H9 (cell line): ENCODE measurements around the gene PCCA. TPM values are rescaled to one million over a fixed set of nuclear protein-coding genes. Genes with fewer than 3 reads are reported as not detected.
A peak's percentile ranks its signal among the peaks of the same experiment; 100 is the strongest.

Experiments
- DNase-seq: peaks from one replicate; pipeline ENCODE4 v3.0.0-alpha.2; 2017
- H2AFZ ChIP-seq: one replicate; pipeline ENCODE4 v1.6.1; 2013; ENCODE audit warnings: mild to moderate bottlenecking, low read length, control low read depth, moderate library complexity
- H2AK5ac ChIP-seq: 2 replicates; pipeline ENCODE4 v1.6.1; 2013; ENCODE audit warnings: low read length, control low read depth, mixed read lengths; ENCODE audit not compliant: insufficient read length
- H2BK120ac ChIP-seq: one replicate; pipeline ENCODE4 v1.6.1; 2013; ENCODE audit warnings: low read depth, mild to moderate bottlenecking, low read length, control low read depth, inconsistent platforms; ENCODE audit not compliant: poor library complexity, severe bottlenecking
- H2BK12ac ChIP-seq: 2 replicates; pipeline ENCODE4 v1.6.1; 2013; ENCODE audit warnings: low read length, control low read depth, mixed read lengths, low read depth; ENCODE audit not compliant: insufficient read length
- H2BK15ac ChIP-seq: 2 replicates; pipeline ENCODE4 v1.6.1; 2013; ENCODE audit warnings: low read depth, low read length, control low read depth
- H2BK20ac ChIP-seq: one replicate; pipeline ENCODE4 v1.6.1; 2013; ENCODE audit warnings: low read depth, mild to moderate bottlenecking, low read length, control low read depth, inconsistent platforms; ENCODE audit not compliant: poor library complexity, severe bottlenecking
- H2BK5ac ChIP-seq: 2 replicates; pipeline ENCODE4 v1.6.1; 2013; ENCODE audit warnings: low read length, control low read depth, mixed read lengths; ENCODE audit not compliant: insufficient read length
- H3K14ac ChIP-seq: 2 replicates; pipeline ENCODE4 v1.6.1; 2013; ENCODE audit warnings: low read length, control low read depth; ENCODE audit not compliant: insufficient read depth
- H3K18ac ChIP-seq: 2 replicates; pipeline ENCODE4 v1.6.1; 2013; ENCODE audit warnings: low read depth, mild to moderate bottlenecking, mixed read lengths, low read length, control low read depth; ENCODE audit not compliant: insufficient read length
- H3K23ac ChIP-seq: 2 replicates; pipeline ENCODE4 v1.6.1; 2013; ENCODE audit warnings: low read length, control low read depth, mixed read lengths, low read depth; ENCODE audit not compliant: insufficient read length
- H3K23me2 ChIP-seq: 2 replicates; pipeline ENCODE4 v1.6.1; 2013; ENCODE audit warnings: low read depth, mild to moderate bottlenecking, mixed read lengths, low read length, control low read depth; ENCODE audit not compliant: insufficient read length, poor library complexity, severe bottlenecking
- H3K27ac ChIP-seq: 2 replicates; pipeline ENCODE4 v1.5.1; 2013; ENCODE audit warnings: low read length, control low read depth, mixed read lengths, low read depth; ENCODE audit not compliant: insufficient read length
- H3K27me3 ChIP-seq: 2 replicates; pipeline ENCODE4 v1.6.1; 2013; ENCODE audit warnings: low read length, control low read depth, inconsistent platforms; ENCODE audit not compliant: insufficient read depth
- H3K4ac ChIP-seq: 2 replicates; pipeline ENCODE4 v1.6.1; 2013; ENCODE audit warnings: low read depth, mild to moderate bottlenecking, control low read depth, inconsistent platforms, low read length, moderate library complexity
- H3K4me1 ChIP-seq: 2 replicates; pipeline ENCODE4 v1.6.1; 2013; ENCODE audit warnings: low read length, control low read depth, inconsistent platforms; ENCODE audit not compliant: insufficient read depth
- H3K4me2 ChIP-seq: 2 replicates; pipeline ENCODE4 v1.6.1; 2013; ENCODE audit warnings: low read length, control low read depth, mixed read lengths; ENCODE audit not compliant: insufficient read length, insufficient read depth
- H3K56ac ChIP-seq: 2 replicates; pipeline ENCODE4 v1.6.1; 2013; ENCODE audit warnings: low read depth, mild to moderate bottlenecking, mixed read lengths, low read length, control low read depth; ENCODE audit not compliant: insufficient read length
- H3K79me1 ChIP-seq: 2 replicates; pipeline ENCODE4 v1.6.1; 2013; ENCODE audit warnings: low read depth, mild to moderate bottlenecking, moderate library complexity, low read length, control low read depth, inconsistent platforms; ENCODE audit not compliant: insufficient read depth, poor library complexity, severe bottlenecking
- H3K79me2 ChIP-seq: 2 replicates; pipeline ENCODE4 v1.6.1; 2013; ENCODE audit warnings: low read length, control low read depth, inconsistent platforms; ENCODE audit not compliant: insufficient read depth
- H3K9ac ChIP-seq: 2 replicates; pipeline ENCODE4 v1.6.1; 2013; ENCODE audit warnings: low read length, control low read depth, mixed read lengths; ENCODE audit not compliant: insufficient read length; ENCODE audit errors: extremely low read depth
- H3K9me3 ChIP-seq: one replicate; pipeline ENCODE4 v1.6.1; 2013; ENCODE audit warnings: low read depth, low read length, inconsistent platforms; ENCODE audit not compliant: control insufficient read depth
- H3T11ph ChIP-seq: one replicate; pipeline ENCODE4 v1.6.1; 2013; ENCODE audit warnings: mild to moderate bottlenecking, low read length, control low read depth, inconsistent platforms
- H4K20me1 ChIP-seq: one replicate; pipeline ENCODE4 v1.6.1; 2013; ENCODE audit not compliant: control insufficient read depth, insufficient read length, insufficient read depth
- H4K5ac ChIP-seq: 2 replicates; pipeline ENCODE4 v1.6.1; 2013; ENCODE audit warnings: low read depth, mild to moderate bottlenecking, mixed read lengths, low read length, control low read depth; ENCODE audit not compliant: insufficient read length
- H4K8ac ChIP-seq: replicated peaks from 2 replicates; pipeline ENCODE4 v1.6.1; 2013; ENCODE audit warnings: low read length, control low read depth, mixed read lengths, low read depth; ENCODE audit not compliant: insufficient read length
- H4K91ac ChIP-seq: 2 replicates; pipeline ENCODE4 v1.6.1; 2013; ENCODE audit warnings: low read depth, mild to moderate bottlenecking, moderate library complexity, mixed read lengths, low read length, control low read depth; ENCODE audit not compliant: insufficient read length
- H3K27ac Mint-ChIP-seq, 3 experiments: 2 replicates in 2 of 3; 3 replicates in 1 of 3; pipeline ENCODE4 v1.8.0; 2020 to 2021; ENCODE audit warnings: mixed read lengths in 3 of 3, mild to moderate bottlenecking in 1 of 3, moderate library complexity in 1 of 3
- H3K27me3 Mint-ChIP-seq: 2 replicates; pipeline ENCODE4 v1.8.0; 2021; ENCODE audit warnings: low read depth, mild to moderate bottlenecking, moderate library complexity, mixed read lengths
- H3K36me3 Mint-ChIP-seq, 3 experiments: 2 replicates in 2 of 3; 3 replicates in 1 of 3; pipeline ENCODE4 v1.8.0; 2020 to 2021; ENCODE audit warnings: low read depth in 3 of 3, mixed read lengths in 3 of 3; ENCODE audit not compliant: insufficient read depth in 1 of 3
- H3K4me1 Mint-ChIP-seq, 2 experiments: 2 replicates each; pipeline ENCODE4 v1.8.0; 2020; ENCODE audit warnings: mixed read lengths in 2 of 2
- H3K4me3 Mint-ChIP-seq, 2 experiments: 2 replicates in 1 of 2; 3 replicates in 1 of 2; pipeline ENCODE4 v1.8.0; 2020 to 2021; ENCODE audit warnings: mild to moderate bottlenecking in 2 of 2, mixed read lengths in 2 of 2, moderate library complexity in 1 of 2
- H3K9me3 Mint-ChIP-seq, 2 experiments: 2 replicates in 1 of 2; 3 replicates in 1 of 2; pipeline ENCODE4 v1.8.0; 2020; ENCODE audit warnings: mild to moderate bottlenecking in 2 of 2, mixed read lengths in 2 of 2, moderate library complexity in 1 of 2
- WGBS: extraction: QIAGEN DNeasy Blood & Tissue Kit; methylation state at CpG from one replicate; pipeline ENCODE4 v1.1.7; 2013; ENCODE audit warnings: missing lambda C conversion rate, low lambda C conversion rate, mixed read lengths; ENCODE audit not compliant: insufficient read length; ENCODE audit errors: extremely low coverage; 5-methylcytosine and 5-hydroxymethylcytosine counted together
- total RNA-seq: library from RNA; stranded (reverse); gene quantifications from 2 replicates; pipeline ENCODE4 v1.2.1, GENCODE V29; 2021
- TF ChIP-seq, protein P1 (sequence below): fragments of 200-600 bp; sonication (generic); conservative IDR thresholded peaks from 3 replicates; pipeline ENCODE4 v1.8.0; 2021; ENCODE audit warnings: antibody characterized with exemption, mild to moderate bottlenecking

PCCA gene
- total RNA-seq, 1 experiment from 2014 or later = 56.5 TPM

- H3K27me3 ChIP-seq = no peaks in the 10 kb centered on the region
- Mint-ChIP-seq H3K9me3 (no peaks in the 10 kb centered on the region), H3K27ac (peak overlapping the region in 2 of 3 experiments; percentile 22 to 45; a peak in 2 of 7 replicates), H3K4me1 (peaks cover 78 to 80% of the 10 kb centered on the region in 2 experiments), H3K36me3 (peaks cover 0 to 7% (median 2%) of the 10 kb centered on the region in 3 experiments; a peak in 3 of 7 replicates), H3K27me3 (no peaks in the 10 kb centered on the region), H3K4me3 (no peak overlapping the region)
- H3K23ac ChIP-seq = no peak overlapping the region
- no peak overlapping the region for H4K8ac ChIP-seq
- no peak overlapping the region for H2AK5ac ChIP-seq
- no peak overlapping the region for H3K4me2 ChIP-seq
- no peak overlapping the region for H2BK12ac ChIP-seq
- H2BK15ac ChIP-seq = no peak overlapping the region
- peak; percentile 23 for DNase-seq
- no peak overlapping the region for H3K4ac ChIP-seq
- H2BK120ac ChIP-seq = no peak overlapping the region
- no peak overlapping the region for H2BK20ac ChIP-seq
- WGBS = no CpG with 5 or more reads among the region's 8 CpGs
- H2AFZ ChIP-seq = no peak overlapping the region
- H3K79me2 ChIP-seq = no peaks in the 10 kb centered on the region
- H4K20me1 ChIP-seq = no peaks in the 10 kb centered on the region
- H3K79me1 ChIP-seq = no peaks in the 10 kb centered on the region
- no peak overlapping the region for H2BK5ac ChIP-seq
- H3K14ac ChIP-seq = no peak overlapping the region
- H3K27ac ChIP-seq = peak overlapping the region; percentile 50
- H4K91ac ChIP-seq = no peak overlapping the region
- H3K18ac ChIP-seq = no peak overlapping the region
- no peaks in the 10 kb centered on the region for H3K23me2 ChIP-seq
- H3K9ac ChIP-seq = no peak overlapping the region
- H3K56ac ChIP-seq = no peak overlapping the region
- no peaks in the 10 kb centered on the region for H3K9me3 ChIP-seq
- H3T11ph ChIP-seq = no peak overlapping the region
- peaks cover 21% of the 10 kb centered on the region for H3K4me1 ChIP-seq
- H4K5ac ChIP-seq = no peak overlapping the region
- TF ChIP-seq, protein P1, sequence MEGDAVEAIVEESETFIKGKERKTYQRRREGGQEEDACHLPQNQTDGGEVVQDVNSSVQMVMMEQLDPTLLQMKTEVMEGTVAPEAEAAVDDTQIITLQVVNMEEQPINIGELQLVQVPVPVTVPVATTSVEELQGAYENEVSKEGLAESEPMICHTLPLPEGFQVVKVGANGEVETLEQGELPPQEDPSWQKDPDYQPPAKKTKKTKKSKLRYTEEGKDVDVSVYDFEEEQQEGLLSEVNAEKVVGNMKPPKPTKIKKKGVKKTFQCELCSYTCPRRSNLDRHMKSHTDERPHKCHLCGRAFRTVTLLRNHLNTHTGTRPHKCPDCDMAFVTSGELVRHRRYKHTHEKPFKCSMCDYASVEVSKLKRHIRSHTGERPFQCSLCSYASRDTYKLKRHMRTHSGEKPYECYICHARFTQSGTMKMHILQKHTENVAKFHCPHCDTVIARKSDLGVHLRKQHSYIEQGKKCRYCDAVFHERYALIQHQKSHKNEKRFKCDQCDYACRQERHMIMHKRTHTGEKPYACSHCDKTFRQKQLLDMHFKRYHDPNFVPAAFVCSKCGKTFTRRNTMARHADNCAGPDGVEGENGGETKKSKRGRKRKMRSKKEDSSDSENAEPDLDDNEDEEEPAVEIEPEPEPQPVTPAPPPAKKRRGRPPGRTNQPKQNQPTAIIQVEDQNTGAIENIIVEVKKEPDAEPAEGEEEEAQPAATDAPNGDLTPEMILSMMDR = no peak
Measured at GRCh38 chr13:100513987-100514670, 425.2 kb downstream of the PCCA start.
